KOPT-K1 (cell line): ENCODE measurements around the gene ERVH48-1.
"Not testable (repeated sequence)": the region's sequence is repeated elsewhere in the genome, so short reads cannot be mapped to it uniquely, and the experiment has no call there.

Experiments used
- H3K27ac ChIP-seq: fragments of 200-600 bp; sonication (generic); 2 replicates; pipeline ENCODE4 v1.5.1; 2016; ENCODE audit warnings: antibody characterized with exemption, mild to moderate bottlenecking, low read depth, low read length; ENCODE audit not compliant: poor library complexity, severe bottlenecking
- H3K36me3 ChIP-seq: fragments of 200-600 bp; sonication (generic); 2 replicates; pipeline ENCODE4 v1.5.1; 2017; ENCODE audit warnings: antibody characterized with exemption, mild to moderate bottlenecking, low read length, moderate library complexity; ENCODE audit not compliant: insufficient read depth
- H3K9me3 ChIP-seq: fragments of 200-600 bp; sonication (generic); 2 replicates; pipeline ENCODE4 v1.5.1; 2017; ENCODE audit warnings: antibody characterized with exemption, low read length, mild to moderate bottlenecking; ENCODE audit not compliant: insufficient read depth, poor library complexity, severe bottlenecking

ERVH48-1 gene

DNA sequence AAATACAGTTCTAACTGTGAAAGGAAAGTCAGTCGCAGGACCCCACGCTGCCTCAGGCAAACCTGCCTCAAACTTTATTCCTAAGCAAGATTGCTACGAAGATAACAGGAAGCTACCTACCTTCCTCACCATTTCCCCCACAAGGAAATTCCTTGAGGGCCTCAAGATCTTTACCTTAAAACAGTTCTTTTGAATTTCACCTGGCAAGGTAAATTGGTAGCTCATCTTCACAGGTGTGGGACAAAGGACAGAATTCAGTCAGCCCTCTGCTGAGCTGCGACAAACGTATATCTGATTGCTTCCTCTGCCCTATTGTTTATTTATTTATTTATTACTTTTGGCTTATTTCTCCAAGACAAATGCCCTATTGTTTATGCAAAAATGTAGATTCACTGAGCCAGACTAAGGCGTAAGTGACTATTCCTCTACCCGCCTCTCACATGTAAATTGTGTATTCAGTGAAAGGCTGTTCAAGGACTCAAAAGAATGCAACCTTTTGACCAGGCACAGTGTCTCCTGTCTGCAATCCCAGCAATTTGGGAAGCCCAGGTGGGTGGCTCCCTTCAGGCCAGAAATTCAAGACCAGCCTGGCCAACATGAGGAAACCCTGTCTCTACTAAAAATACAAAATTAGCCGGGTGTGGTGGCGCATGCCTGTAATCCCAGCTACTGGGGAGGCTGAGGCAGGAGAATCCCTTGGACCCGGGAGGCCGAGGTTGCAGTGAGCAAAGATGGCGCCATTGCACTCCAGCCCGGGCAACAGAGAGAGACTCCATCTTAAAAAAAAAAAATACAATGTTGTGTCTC is 31.6 kb upstream of the ERVH48-1 start:
- H3K36me3 ChIP-seq = no peaks in the 10 kb centered on the region
- H3K9me3 ChIP-seq = no peaks in the 10 kb centered on the region
- no peak overlapping the region for H3K27ac ChIP-seq

DNA sequence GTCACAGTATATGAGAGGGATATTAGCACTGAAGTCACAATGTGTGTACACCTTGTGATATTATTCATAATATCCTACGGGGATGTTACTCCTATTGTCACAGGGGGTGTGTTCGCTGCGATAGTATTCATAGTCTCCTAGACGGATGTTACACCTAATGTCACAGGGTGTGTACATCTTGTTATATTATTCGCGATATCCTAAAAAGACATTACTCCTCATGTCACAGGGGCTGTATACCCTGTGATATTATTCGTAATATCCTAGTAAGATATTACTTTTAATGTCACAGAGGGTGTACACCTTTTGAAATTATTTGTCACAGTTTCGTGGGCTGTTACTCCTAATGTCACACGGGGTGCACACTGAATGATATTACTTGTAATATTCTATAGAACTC is 25.8 kb upstream of the ERVH48-1 start:
- not testable (repeated sequence) for H3K9me3 ChIP-seq, H3K27ac ChIP-seq

DNA sequence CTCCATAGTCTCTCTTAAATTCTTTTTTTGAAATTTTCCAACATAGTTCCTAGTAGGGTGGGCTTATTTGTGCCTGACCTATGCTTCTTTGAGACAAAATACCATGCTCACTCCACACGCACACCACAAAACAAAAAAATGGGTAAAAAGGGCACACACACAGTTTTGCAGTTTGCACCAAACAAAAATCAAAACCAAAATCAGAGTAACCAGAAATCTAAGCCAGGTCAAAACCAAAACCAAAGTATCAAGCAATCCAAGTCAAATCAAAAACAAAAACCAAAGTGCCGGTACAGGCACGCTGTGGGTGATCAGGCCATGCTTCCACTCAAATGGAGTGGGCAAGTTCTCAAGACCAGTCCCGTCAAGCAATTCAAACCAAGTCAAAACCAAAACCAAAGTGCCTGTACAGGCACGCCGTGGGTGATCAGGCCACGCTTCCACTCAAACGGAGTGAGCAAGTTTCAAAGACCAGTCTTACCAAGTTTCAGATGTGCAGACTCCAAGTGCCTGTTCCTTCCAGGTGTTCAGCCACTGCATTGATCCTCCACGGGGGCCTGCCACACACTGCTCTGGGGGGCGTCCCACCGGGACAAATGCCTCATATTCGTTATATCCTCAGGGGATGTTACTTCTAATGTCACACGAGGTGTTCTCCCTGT is 23.8 kb upstream of the ERVH48-1 start:
- H3K9me3 ChIP-seq, H3K36me3 ChIP-seq, H3K27ac ChIP-seq: not testable (repeated sequence)

More for the DNA sequence above, 25.8 kb upstream of the ERVH48-1 start:
- H3K36me3 ChIP-seq = not testable (repeated sequence)

- H3K27ac ChIP-seq = no peak overlapping the region
- H3K9me3 ChIP-seq = no peaks in the 10 kb centered on the region
- no peaks in the 10 kb centered on the region for H3K36me3 ChIP-seq
Observed at GRCh38 chr21:42942244-42942643, 16.8 kb upstream of the ERVH48-1 start.

DNA sequence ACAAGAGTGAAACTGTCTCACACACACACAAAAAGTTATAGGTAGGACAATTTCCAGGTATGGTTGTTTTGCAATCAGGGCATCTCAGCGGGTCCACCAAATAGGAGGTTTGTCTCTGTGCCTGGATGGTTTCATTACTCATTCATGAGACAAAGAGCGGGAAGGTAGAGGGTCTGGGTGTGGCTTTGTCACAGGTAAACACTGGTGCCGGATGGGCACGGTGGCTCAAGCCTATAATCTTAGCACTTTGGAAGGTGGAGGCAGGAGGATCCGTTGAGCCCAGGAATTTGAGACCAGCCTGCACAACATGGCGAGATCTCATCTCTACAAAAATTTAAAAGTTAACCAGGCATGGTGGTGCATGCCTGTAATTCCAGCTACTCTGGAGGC is 16.3 kb upstream of the ERVH48-1 start:
- Histone ChIP-seq H3K36me3 (no peaks in the 10 kb centered on the region), H3K27ac (no peak overlapping the region), H3K9me3 (no peaks in the 10 kb centered on the region)

- H3K36me3 ChIP-seq = no peaks in the 10 kb centered on the region
- H3K9me3 ChIP-seq = no peaks in the 10 kb centered on the region
- H3K27ac ChIP-seq = no peak overlapping the region
Observed at GRCh38 chr21:42939582-42940413, 14.4 kb upstream of the ERVH48-1 start.

- not testable (repeated sequence) for H3K27ac ChIP-seq, H3K9me3 ChIP-seq
Observed at GRCh38 chr21:42938606-42938995, 13.2 kb upstream of the ERVH48-1 start.

GRCh38 chr21:42937960-42938605 is 12.7 kb upstream of the ERVH48-1 start:
- H3K36me3 ChIP-seq = no peaks in the 10 kb centered on the region
- no peaks in the 10 kb centered on the region for H3K9me3 ChIP-seq
- no peak overlapping the region for H3K27ac ChIP-seq

More at GRCh38 chr21:42938606-42938995, 13.2 kb upstream of the ERVH48-1 start:
- not testable (repeated sequence) for H3K36me3 ChIP-seq

- not testable (repeated sequence) for H3K27ac ChIP-seq, H3K9me3 ChIP-seq, H3K36me3 ChIP-seq
Observed at GRCh38 chr21:42937034-42937940, 11.9 kb upstream of the ERVH48-1 start.

- not testable (repeated sequence) for H3K27ac ChIP-seq, H3K9me3 ChIP-seq, H3K36me3 ChIP-seq
Observed at GRCh38 chr21:42936360-42936759, 10.9 kb upstream of the ERVH48-1 start.

GRCh38 chr21:42933973-42934372 is 8.5 kb upstream of the ERVH48-1 start:
- not testable (repeated sequence) for H3K36me3 ChIP-seq, H3K27ac ChIP-seq, H3K9me3 ChIP-seq

GRCh38 chr21:42933137-42933970 is 7.9 kb upstream of the ERVH48-1 start:
- H3K36me3 ChIP-seq, H3K27ac ChIP-seq, H3K9me3 ChIP-seq: not testable (repeated sequence)

- not testable (repeated sequence) for H3K9me3 ChIP-seq, H3K36me3 ChIP-seq, H3K27ac ChIP-seq
Observed at GRCh38 chr21:42932378-42933136, 7.1 kb upstream of the ERVH48-1 start.
